ENCODE results near the gene DHX58.
A peak's percentile ranks its signal among the peaks of the same experiment; 100 is the strongest.
"Not testable (repeated sequence)": the region's sequence is repeated elsewhere in the genome, so short reads cannot be mapped to it uniquely, and the experiment has no call there.

DHX58 gene

DNA sequence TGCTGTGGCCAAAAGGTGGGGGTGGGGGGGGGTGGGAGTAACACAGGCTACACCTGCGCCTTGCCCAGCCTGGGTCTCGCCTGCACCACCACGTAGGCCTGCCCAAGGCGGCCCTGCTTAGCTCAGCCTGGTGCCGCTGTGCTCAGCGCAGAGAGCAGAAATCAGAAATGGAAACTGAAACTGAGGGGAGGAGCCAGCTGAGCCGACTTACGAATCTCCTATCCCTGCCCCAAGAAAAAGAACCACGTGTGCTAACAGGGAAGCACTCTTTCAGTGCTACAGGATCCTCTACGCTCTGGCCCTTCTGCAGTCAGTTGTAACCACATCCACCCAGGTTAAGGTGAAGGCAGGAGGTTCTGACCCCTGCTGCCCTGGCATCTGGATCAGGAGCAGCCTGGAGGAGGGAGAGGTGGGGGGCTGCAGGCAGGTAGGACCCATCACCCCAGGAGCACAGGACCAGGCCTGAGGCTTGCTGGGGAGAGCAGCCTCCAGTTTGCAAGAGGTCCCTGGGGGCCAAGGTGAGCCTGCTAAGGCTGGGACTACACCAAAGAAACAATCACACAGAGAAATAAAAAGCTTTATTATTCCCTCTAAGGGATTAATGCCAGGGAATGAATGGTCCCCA, at the start of gene DHX58:
DHX58 (minus strand) TSS at position 163 of the 625 bp plus-strand sequence. CDS start 822 bp downstream, outside the sequence.
- Histone ChIP-seq H3K27me3 (ENCODE audit: low read depth, low read length) (no peaks in the 10 kb centered on the region), H3K4me3 (ENCODE audit: low read depth in 1 of 2, low read length in 2 of 2) (peak within 1 kb of the TSS; percentile 67 to 83), H3K36me3 (ENCODE audit: control insufficient read depth in 1 of 2, insufficient read depth in 2 of 2, low read length in 2 of 2) (peaks cover 0 to 16% of the 10 kb centered on the region in 2 donors), H3K4me1 (ENCODE audit: control insufficient read depth in 1 of 2, insufficient read depth in 2 of 2, low read length in 2 of 2) (peaks cover 8 to 18% of the 10 kb centered on the region in 2 donors), H3K27ac (ENCODE audit: low read length) (peak within 1 kb of the TSS; percentile 96), H3K9me3 (ENCODE audit: control insufficient read depth in 1 of 2, low read length in 2 of 2) (no peaks in the 10 kb centered on the region)

DNA sequence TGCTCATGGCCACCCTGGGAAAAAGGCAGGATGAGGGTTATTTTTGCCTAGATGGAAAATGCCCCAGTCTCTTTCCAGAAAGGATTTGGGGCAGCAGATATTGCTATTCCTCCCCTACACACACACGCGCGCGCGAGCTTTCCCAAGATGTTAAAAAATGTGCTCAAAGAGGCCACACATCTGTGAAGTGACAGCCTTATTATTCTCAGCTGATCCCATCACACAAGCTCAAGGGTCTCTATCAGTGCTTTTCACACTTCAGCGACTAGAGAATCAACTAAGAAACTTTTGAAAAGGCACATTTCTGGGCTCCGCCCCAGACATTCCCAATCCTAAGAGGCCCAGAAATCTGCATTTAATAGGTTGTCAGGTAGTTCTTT, 48.0 kb upstream of the DHX58 start:
- no peak overlapping the region for H3K27ac ChIP-seq (ENCODE audit: low read length)

DNA sequence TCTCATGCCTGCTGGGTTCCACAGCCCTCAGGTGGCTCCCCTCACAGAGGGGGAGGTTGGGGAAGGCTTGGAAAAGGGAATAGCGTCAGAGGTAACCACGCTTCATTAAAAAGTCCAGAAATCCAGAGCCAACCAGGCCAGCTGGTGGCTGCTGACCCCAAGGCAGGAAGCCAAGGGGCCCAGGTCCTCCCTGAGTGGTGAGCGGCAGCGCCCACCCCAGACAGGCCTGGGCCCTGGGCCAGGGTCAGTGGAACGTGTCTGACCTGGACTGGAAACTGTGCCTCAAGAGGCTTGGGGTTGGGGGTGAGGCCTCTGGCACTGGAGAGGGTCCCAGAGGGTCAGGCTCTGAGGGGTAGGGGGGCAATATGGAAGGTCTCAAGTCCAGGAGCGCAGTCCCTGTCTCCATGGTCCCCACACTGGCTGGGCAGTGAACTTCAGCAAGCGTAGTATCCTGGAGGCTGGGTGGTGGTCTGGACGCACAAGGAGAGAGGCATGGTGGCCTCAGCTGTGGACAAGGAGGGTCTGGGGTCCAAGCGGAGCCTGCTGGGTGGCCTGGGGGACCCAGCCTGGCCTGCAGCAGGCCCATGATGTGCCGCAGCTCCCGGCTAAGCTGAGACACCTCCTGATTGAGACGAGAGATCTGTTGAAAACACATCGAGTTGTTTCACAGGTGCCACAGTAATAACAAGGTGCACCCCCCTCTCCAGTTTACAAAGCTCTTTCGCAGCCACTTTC, 47.4 kb upstream of the DHX58 start:
- H3K27me3 ChIP-seq (ENCODE audit: low read depth, low read length): no peaks in the 10 kb centered on the region

More for the DNA sequence above, 48.0 kb upstream of the DHX58 start:
- H3K27me3 ChIP-seq (ENCODE audit: low read depth, low read length): no peaks in the 10 kb centered on the region
- no peaks in the 10 kb centered on the region for H3K36me3 ChIP-seq (ENCODE audit: control insufficient read depth in 1 of 2, insufficient read depth in 2 of 2, low read length in 2 of 2)
- no peaks in the 10 kb centered on the region for H3K9me3 ChIP-seq (ENCODE audit: control insufficient read depth in 1 of 2, low read length in 2 of 2)
- no peaks in the 10 kb centered on the region for H3K4me1 ChIP-seq (ENCODE audit: control insufficient read depth in 1 of 2, insufficient read depth in 2 of 2, low read length in 2 of 2)
- no peak overlapping the region for H3K4me3 ChIP-seq (ENCODE audit: low read depth in 1 of 2, low read length in 2 of 2)

DNA sequence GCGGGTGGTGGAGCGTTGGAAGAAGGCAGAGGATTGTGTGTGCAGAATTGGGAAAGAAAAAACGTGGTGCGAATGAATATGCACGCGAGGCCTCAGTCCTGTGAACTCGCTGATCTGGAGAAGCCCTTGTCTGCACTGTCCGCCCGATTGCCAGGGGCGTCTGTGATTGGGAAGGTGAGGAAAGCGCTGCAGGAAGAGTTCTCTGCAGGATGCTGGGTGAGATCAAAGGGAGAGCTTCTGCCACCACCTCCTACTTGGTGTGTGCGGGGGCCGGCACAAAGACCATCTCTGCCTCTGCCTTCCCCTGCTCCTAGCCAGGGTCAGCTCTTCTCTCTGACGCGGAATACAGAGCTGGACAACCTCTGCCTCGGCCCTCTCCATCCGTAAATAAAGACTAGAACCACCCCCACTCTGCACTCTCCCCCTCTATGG, 43.1 kb upstream of the DHX58 start:
- no peaks in the 10 kb centered on the region for H3K27me3 ChIP-seq (ENCODE audit: low read depth, low read length)
- no peaks in the 10 kb centered on the region for H3K9me3 ChIP-seq (ENCODE audit: control insufficient read depth in 1 of 2, low read length in 2 of 2)
- H3K4me3 ChIP-seq (ENCODE audit: low read depth in 1 of 2, low read length in 2 of 2): peak overlapping the region; percentile 55 to 99
- H3K36me3 ChIP-seq (ENCODE audit: control insufficient read depth in 1 of 2, insufficient read depth in 2 of 2, low read length in 2 of 2): peaks cover 0 to 3% of the 10 kb centered on the region in 2 donors
- peaks cover 10 to 22% of the 10 kb centered on the region in 2 donors for H3K4me1 ChIP-seq (ENCODE audit: control insufficient read depth in 1 of 2, insufficient read depth in 2 of 2, low read length in 2 of 2)
- H3K27ac ChIP-seq (ENCODE audit: low read length): no peak overlapping the region

More for the DNA sequence above, 47.4 kb upstream of the DHX58 start:
- no peaks in the 10 kb centered on the region for H3K9me3 ChIP-seq (ENCODE audit: control insufficient read depth in 1 of 2, low read length in 2 of 2)
- H3K36me3 ChIP-seq (ENCODE audit: control insufficient read depth in 1 of 2, insufficient read depth in 2 of 2, low read length in 2 of 2): no peaks in the 10 kb centered on the region
- no peak overlapping the region for H3K27ac ChIP-seq (ENCODE audit: low read length)
- H3K4me1 ChIP-seq (ENCODE audit: control insufficient read depth in 1 of 2, insufficient read depth in 2 of 2, low read length in 2 of 2): no peaks in the 10 kb centered on the region
- H3K4me3 ChIP-seq (ENCODE audit: low read depth in 1 of 2, low read length in 2 of 2): no peak overlapping the region

DNA sequence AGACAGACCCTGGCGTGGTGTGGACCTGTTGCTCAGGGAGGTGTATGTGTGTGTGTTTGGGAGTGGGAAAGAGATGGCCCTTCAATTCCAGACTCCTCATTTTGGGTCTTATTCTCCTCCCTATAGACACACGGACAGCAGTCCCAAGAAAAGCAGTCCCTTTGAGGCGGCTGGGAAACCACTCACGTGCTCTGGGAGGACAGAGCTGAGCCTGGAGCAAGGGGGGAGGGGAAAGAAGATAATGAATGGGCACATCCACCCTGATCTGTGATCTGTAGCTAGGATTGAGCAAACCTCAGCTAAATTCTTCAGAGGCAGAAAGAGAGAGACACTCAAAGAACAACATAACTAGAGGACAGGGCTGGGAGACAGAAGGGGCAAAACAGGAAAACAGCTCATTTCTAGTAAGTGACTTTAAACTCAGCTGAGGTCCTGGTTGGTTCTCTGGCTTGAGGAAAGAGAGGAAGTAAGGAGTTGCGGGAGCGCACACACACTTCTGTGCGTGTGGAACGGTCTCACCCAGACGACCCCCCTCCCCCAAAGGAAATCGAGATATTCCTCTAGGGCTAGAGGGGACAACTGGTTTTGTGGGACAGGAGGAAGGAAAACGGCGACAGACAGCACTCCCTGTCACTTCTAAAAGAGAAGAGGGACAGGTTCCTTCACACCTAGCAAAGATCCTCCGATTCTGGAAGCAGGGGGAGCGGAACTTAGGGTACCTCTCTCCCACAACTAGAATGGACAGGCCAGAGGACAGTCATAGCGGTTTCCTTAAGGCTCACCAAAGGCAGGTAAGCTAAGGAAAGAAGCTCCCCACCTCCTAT, 41.6 kb upstream of the DHX58 start:
- Histone ChIP-seq H3K9me3 (ENCODE audit: control insufficient read depth in 1 of 2, low read length in 2 of 2) (no peaks in the 10 kb centered on the region), H3K36me3 (ENCODE audit: control insufficient read depth in 1 of 2, insufficient read depth in 2 of 2, low read length in 2 of 2) (peaks cover 0 to 3% of the 10 kb centered on the region in 2 donors), H3K4me1 (ENCODE audit: control insufficient read depth in 1 of 2, insufficient read depth in 2 of 2, low read length in 2 of 2) (peaks cover 10 to 25% of the 10 kb centered on the region in 2 donors), H3K4me3 (ENCODE audit: low read depth in 1 of 2, low read length in 2 of 2) (peak overlapping the region; percentile 99 to 100), H3K27me3 (ENCODE audit: low read depth, low read length) (no peaks in the 10 kb centered on the region), H3K27ac (ENCODE audit: low read length) (peak overlapping the region; percentile 94)

DNA sequence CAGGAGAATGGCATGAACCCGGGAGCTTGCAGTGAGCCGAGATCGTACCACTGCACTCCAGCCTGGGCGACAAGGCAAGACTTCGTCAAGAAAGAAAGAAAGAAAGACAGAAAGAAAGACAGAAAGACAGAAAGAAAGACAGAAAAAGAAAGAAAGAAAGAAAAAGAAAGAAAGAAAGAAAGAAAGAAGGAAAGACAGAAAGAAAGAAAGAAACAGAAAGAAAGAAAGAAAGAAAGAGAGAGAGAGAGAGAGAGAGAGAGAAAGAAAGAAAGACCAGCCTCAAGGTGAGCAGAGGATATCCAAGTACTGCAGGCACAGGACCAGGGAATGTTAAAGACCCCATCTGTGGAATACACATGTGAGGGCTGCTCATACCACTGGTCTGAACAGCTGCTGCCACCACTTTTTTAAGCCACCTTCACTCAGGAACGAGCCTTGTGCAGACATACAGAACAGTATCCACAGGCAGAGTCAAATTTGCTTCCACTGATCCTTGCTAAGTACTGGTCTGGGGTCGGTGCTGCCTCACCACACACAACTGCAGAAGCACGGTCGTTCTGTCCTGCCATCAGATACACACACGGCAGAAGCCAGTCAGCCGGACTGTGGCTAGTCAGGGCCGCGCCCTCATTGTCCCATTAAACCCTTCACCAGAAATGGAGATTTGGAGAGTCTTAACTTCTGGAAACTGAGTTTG, 34.5 kb upstream of the DHX58 start:
- H3K36me3 ChIP-seq (ENCODE audit: control insufficient read depth in 1 of 2, insufficient read depth in 2 of 2, low read length in 2 of 2): peaks cover 0 to 15% of the 10 kb centered on the region in 2 donors
- no peaks in the 10 kb centered on the region for H3K27me3 ChIP-seq (ENCODE audit: low read depth, low read length)
- H3K27ac ChIP-seq (ENCODE audit: low read length): no peak overlapping the region
- H3K4me3 ChIP-seq (ENCODE audit: low read depth in 1 of 2, low read length in 2 of 2): no peak overlapping the region
- H3K4me1 ChIP-seq (ENCODE audit: control insufficient read depth in 1 of 2, insufficient read depth in 2 of 2, low read length in 2 of 2): peaks cover 0 to 12% of the 10 kb centered on the region in 2 donors
- no peaks in the 10 kb centered on the region for H3K9me3 ChIP-seq (ENCODE audit: control insufficient read depth in 1 of 2, low read length in 2 of 2)

DNA sequence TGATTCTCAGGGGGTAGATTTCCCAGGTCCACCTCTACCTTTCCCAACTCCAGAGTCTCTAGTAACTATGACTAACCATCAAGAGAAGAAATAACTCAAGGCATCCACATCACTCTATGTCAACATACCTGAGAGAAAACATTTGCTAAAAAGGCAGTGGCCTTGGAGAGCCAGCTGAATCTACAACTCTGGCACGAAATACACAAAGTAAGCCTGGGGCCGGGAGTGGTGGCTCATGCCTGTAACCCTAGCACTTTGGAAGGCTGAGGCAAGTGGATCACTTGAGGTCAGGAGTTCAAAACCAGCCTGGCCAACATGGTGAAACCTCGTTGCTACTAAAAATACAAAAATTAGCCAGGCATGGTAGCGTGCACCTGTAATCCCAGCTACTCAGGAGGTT, 30.6 kb upstream of the DHX58 start:
- H3K4me3 ChIP-seq (ENCODE audit: low read depth in 1 of 2, low read length in 2 of 2); H3K9me3 ChIP-seq (ENCODE audit: control insufficient read depth in 1 of 2, low read length in 2 of 2); H3K27me3 ChIP-seq (ENCODE audit: low read depth, low read length); H3K27ac ChIP-seq (ENCODE audit: low read length): not testable (repeated sequence)
- H3K36me3 ChIP-seq (ENCODE audit: control insufficient read depth in 1 of 2, insufficient read depth in 2 of 2, low read length in 2 of 2): peaks cover 5 to 11% of the 10 kb centered on the region in 2 donors
- peaks cover 11 to 23% of the 10 kb centered on the region in 2 donors for H3K4me1 ChIP-seq (ENCODE audit: control insufficient read depth in 1 of 2, insufficient read depth in 2 of 2, low read length in 2 of 2)

DNA sequence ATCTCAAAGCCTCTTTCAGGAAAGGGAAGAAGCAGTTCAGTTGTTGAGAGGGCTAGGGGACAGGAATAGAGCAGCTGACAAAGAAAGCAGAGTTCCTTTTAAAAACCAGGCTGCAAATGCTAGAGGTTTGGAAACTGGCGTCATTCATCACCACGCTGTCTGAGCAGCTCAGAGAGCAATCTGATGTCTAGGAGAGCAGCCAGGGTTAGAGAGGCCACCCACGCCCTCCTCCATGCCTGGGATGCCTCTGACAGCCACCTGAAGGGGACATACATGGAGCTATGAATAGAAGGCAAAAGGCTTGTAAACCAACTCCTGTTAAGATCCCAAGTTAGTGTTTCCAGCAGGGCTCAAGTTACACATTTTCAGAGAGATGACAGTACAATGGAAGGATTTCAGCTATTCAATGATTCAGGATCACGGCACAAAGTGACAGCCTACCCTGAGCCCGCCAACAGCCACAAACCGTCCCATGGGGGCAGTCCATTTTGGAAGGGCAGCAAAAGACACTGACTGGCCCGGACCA, 29.9 kb upstream of the DHX58 start:
- peaks cover 5 to 11% of the 10 kb centered on the region in 2 donors for H3K36me3 ChIP-seq (ENCODE audit: control insufficient read depth in 1 of 2, insufficient read depth in 2 of 2, low read length in 2 of 2)
- no peak overlapping the region for H3K27ac ChIP-seq (ENCODE audit: low read length)
- H3K9me3 ChIP-seq (ENCODE audit: control insufficient read depth in 1 of 2, low read length in 2 of 2): no peaks in the 10 kb centered on the region
- H3K27me3 ChIP-seq (ENCODE audit: low read depth, low read length): no peaks in the 10 kb centered on the region
- H3K4me3 ChIP-seq (ENCODE audit: low read depth in 1 of 2, low read length in 2 of 2): no peak overlapping the region
- H3K4me1 ChIP-seq (ENCODE audit: control insufficient read depth in 1 of 2, insufficient read depth in 2 of 2, low read length in 2 of 2): peaks cover 14 to 27% of the 10 kb centered on the region in 2 donors

DNA sequence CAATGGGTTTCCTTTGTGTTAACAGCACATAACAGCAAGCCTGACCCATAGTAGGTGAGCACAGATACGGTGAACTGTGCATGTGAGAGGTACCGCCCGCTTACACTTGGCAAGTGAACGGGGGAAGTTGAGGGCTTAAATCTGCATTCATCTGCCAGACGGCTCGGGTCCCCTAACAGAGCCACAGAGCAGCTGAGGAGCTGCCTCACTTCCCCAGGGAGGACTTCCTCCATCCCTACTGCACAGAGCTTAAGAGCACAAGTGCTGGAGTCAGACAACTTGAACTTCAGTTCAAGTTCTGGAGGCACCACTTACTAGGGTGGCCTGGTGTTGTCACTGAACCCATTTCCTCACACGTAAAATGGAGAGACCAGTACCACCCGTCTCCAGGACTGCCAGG, 28.9 kb upstream of the DHX58 start:
- no peaks in the 10 kb centered on the region for H3K9me3 ChIP-seq (ENCODE audit: control insufficient read depth in 1 of 2, low read length in 2 of 2)
- H3K36me3 ChIP-seq (ENCODE audit: control insufficient read depth in 1 of 2, insufficient read depth in 2 of 2, low read length in 2 of 2): peaks cover 5 to 8% of the 10 kb centered on the region in 2 donors
- H3K27me3 ChIP-seq (ENCODE audit: low read depth, low read length): no peaks in the 10 kb centered on the region
- peaks cover 14 to 33% of the 10 kb centered on the region in 2 donors for H3K4me1 ChIP-seq (ENCODE audit: control insufficient read depth in 1 of 2, insufficient read depth in 2 of 2, low read length in 2 of 2)
- no peak overlapping the region for H3K27ac ChIP-seq (ENCODE audit: low read length)
- no peak overlapping the region for H3K4me3 ChIP-seq (ENCODE audit: low read depth in 1 of 2, low read length in 2 of 2)

DNA sequence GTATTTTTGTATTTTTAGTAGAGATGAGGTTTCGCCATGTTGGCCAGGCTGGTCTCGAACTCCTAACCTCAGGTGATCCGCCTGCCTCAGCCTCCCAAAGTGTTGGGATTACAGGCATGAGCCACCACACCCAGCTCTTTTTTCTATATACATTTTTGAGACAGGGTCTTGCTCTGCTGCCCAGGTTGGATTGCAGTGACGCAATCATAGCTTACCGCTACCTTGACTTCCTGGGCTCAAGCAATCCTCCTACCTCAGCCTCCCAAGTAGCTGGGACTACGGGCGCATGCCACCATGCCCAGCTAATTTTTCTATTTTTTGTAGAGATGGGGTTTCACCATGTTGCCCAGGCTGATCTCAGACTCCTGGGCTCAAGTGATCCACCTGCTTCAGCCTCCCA, 28.2 kb upstream of the DHX58 start:
- H3K4me1 ChIP-seq (ENCODE audit: control insufficient read depth in 1 of 2, insufficient read depth in 2 of 2, low read length in 2 of 2): peaks cover 15 to 40% of the 10 kb centered on the region in 2 donors
- H3K27me3 ChIP-seq (ENCODE audit: low read depth, low read length); H3K27ac ChIP-seq (ENCODE audit: low read length); H3K36me3 ChIP-seq (ENCODE audit: control insufficient read depth in 1 of 2, insufficient read depth in 2 of 2, low read length in 2 of 2); H3K9me3 ChIP-seq (ENCODE audit: control insufficient read depth in 1 of 2, low read length in 2 of 2); H3K4me3 ChIP-seq (ENCODE audit: low read depth in 1 of 2, low read length in 2 of 2): not testable (repeated sequence)
